Upper lobe of left lung (tissue), 4 donors: Measurements from ENCODE around the gene TFPI.

Source experiments
- CTCF ChIP-seq, 6 experiments: fragments of 450-650 bp in 4 of 6; fragments of 200-600 bp in 2 of 6; sonication (generic) in 2 of 6; IDR thresholded peaks; one replicate each; pipeline ENCODE4 v1.5.1; 2016 to 2019; ENCODE audit warnings: antibody characterized with exemption in 6 of 6
- POLR2AphosphoS5 ChIP-seq, 2 donors: sonication (generic); formaldehyde crosslinking; IDR thresholded peaks; one replicate each; pipeline ENCODE4 v1.5.1; 2017; ENCODE audit warnings: antibody characterized with exemption in 2 of 2

DNA sequence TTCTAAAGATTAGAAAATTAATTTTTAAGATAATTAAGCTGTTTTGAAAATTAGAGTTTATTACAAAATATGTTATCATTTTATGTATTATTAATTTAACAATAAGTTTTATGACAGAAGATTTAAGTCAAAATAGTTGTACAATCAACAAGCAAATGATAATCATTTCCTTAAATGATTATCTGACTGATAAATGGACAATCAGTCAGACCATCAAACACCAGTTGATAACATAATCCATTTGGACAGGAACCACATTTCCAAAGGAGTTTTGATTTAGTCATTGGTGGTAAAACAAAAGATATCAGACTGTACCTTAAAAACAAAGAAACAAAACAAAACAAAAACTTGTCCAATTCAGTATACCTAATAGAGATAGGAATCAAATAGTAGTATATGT, 1.9 kb downstream of the TFPI start:
- no peak for TF ChIP-seq CTCF (IDR thresholded peaks at IDR 0.05)
- TF ChIP-seq POLR2AphosphoS5 (IDR thresholded peaks at IDR 0.05): no peak
